CD4-positive, CD25-positive, alpha-beta regulatory T cell (primary cell): ENCODE data around the gene GMPR. TPM values are rescaled to one million over a fixed set of nuclear protein-coding genes. Genes with fewer than 3 reads are reported as not detected.

Source experiments
- ATAC-seq, 2 donors: fragments of 150-1000 bp; cut with Tn5 transposase; one replicate each; pipeline ENCODE4 v1.10.0; 2021; ENCODE audit warnings: low read depth in 2 of 2, moderate number of reproducible peaks in 2 of 2, moderate library complexity in 1 of 2
- DNase-seq, 3 donors: peaks; one replicate each; pipeline versions ENCODE4 v3.0.0 to v3.0.0-alpha.2; 2012 to 2022; ENCODE audit warnings: mixed read lengths in 1 of 3
- H3K27ac ChIP-seq: one replicate; pipeline ENCODE4 v1.7.0; 2013; ENCODE audit warnings: mild to moderate bottlenecking, low read length; ENCODE audit not compliant: insufficient read depth, poor library complexity, severe bottlenecking
- H3K27me3 ChIP-seq: one replicate; pipeline ENCODE4 v1.7.0; 2013; ENCODE audit warnings: low read length; ENCODE audit not compliant: control insufficient read depth, insufficient read depth
- H3K36me3 ChIP-seq: one replicate; pipeline ENCODE4 v1.7.0; 2013; ENCODE audit warnings: mild to moderate bottlenecking, low read length, moderate library complexity; ENCODE audit not compliant: control insufficient read depth, insufficient read depth
- H3K4me1 ChIP-seq: 2 replicates; pipeline ENCODE4 v1.7.0; 2013; ENCODE audit warnings: mild to moderate bottlenecking, low read length; ENCODE audit not compliant: insufficient read depth, control insufficient read depth, poor library complexity, severe bottlenecking
- H3K4me3 ChIP-seq: one replicate; pipeline ENCODE4 v1.7.0; 2013; ENCODE audit warnings: low read depth, mild to moderate bottlenecking, low read length, moderate library complexity
- H3K9me3 ChIP-seq, 2 experiments: 1 replicate in 1 of 2; 2 replicates in 1 of 2; pipeline ENCODE4 v1.7.0; 2013; ENCODE audit warnings: low read length in 2 of 2, mild to moderate bottlenecking in 1 of 2, moderate library complexity in 1 of 2; ENCODE audit not compliant: control insufficient read depth in 2 of 2
- H3K27ac Mint-ChIP-seq, 3 donors: one replicate each; pipeline ENCODE4 v1.8.0; 2020 to 2022; ENCODE audit warnings: mild to moderate bottlenecking in 3 of 3, mixed read lengths in 3 of 3, moderate library complexity in 2 of 3
- H3K27me3 Mint-ChIP-seq: one replicate; pipeline ENCODE4 v1.8.0; 2022; ENCODE audit warnings: mild to moderate bottlenecking, mixed read lengths
- H3K36me3 Mint-ChIP-seq: one replicate; pipeline ENCODE4 v1.8.0; 2020; ENCODE audit warnings: mixed read lengths
- H3K4me1 Mint-ChIP-seq, 4 donors: one replicate each; pipeline ENCODE4 v1.8.0; 2020 to 2022; ENCODE audit warnings: mixed read lengths in 4 of 4, mild to moderate bottlenecking in 1 of 4
- H3K4me3 Mint-ChIP-seq, 4 donors: one replicate each; pipeline ENCODE4 v1.8.0; 2020 to 2022; ENCODE audit warnings: mild to moderate bottlenecking in 4 of 4, mixed read lengths in 4 of 4, moderate library complexity in 3 of 4
- H3K9me3 Mint-ChIP-seq, 7 donors: one replicate each; pipeline ENCODE4 v1.8.0; 2020 to 2022; ENCODE audit warnings: mixed read lengths in 7 of 7, mild to moderate bottlenecking in 3 of 7, moderate library complexity in 2 of 7
- polyA plus RNA-seq, 4 donors: library from polyadenylated mRNA; unstranded; fragments of 300-500 nt; fragmentation: Illumina TruSeq; gene quantifications; one replicate each; pipeline ENCODE4 v1.2.3, GENCODE V29; 2021
- total RNA-seq: library from RNA; stranded (reverse); gene quantifications from one replicate; pipeline ENCODE4 v1.2.3, GENCODE V29; 2022

GMPR gene
- total and polyA plus RNA-seq, 5 donors from 2014 or later: 1.3 to 1.8 TPM; not detected in 3

GRCh38 chr6:16236009-16236501, 2.3 kb upstream of the GMPR start:
- no peaks in the 10 kb centered on the region for H3K9me3 Mint-ChIP-seq

GRCh38 chr6:16236631-16237199, 1.7 kb upstream of the GMPR start:
- H3K36me3 ChIP-seq: no peaks in the 10 kb centered on the region
- no peaks in the 10 kb centered on the region for H3K9me3 ChIP-seq
- H3K4me1 ChIP-seq: peaks cover 17% of the 10 kb centered on the region
- peaks cover 0 to 28% (median 15%) of the 10 kb centered on the region in 4 donors for H3K4me1 Mint-ChIP-seq
- H3K9me3 Mint-ChIP-seq: no peaks in the 10 kb centered on the region
- peak overlapping the region in 3 of 4 donors; percentile 26 to 71 (median 61) for H3K4me3 Mint-ChIP-seq
- peak in 1 of 3 donors; percentile 4 for DNase-seq
- H3K27ac Mint-ChIP-seq: no peak overlapping the region
- no peaks in the 10 kb centered on the region for H3K36me3 Mint-ChIP-seq
- H3K27me3 ChIP-seq: peaks cover 29% of the 10 kb centered on the region
- ATAC-seq: no peak
- H3K27me3 Mint-ChIP-seq: peaks cover 68% of the 10 kb centered on the region
- H3K4me3 ChIP-seq: peak overlapping the region; percentile 32
- H3K27ac ChIP-seq: no peak overlapping the region

More at GRCh38 chr6:16236009-16236501, 2.3 kb upstream of the GMPR start:
- Histone ChIP-seq H3K4me1 (peaks cover 17% of the 10 kb centered on the region), H3K9me3 (no peaks in the 10 kb centered on the region), H3K27ac (no peak overlapping the region), H3K4me3 (no peak overlapping the region), H3K36me3 (no peaks in the 10 kb centered on the region), H3K27me3 (peaks cover 25% of the 10 kb centered on the region)
- Mint-ChIP-seq H3K4me3 (peak overlapping the region in 2 of 4 donors; percentile 18 to 89), H3K27me3 (peaks cover 62% of the 10 kb centered on the region), H3K4me1 (peaks cover 0 to 28% (median 15%) of the 10 kb centered on the region in 4 donors), H3K36me3 (no peaks in the 10 kb centered on the region), H3K27ac (no peak overlapping the region)
- ATAC-seq: no peak
- no peak for DNase-seq

GRCh38 chr6:16237242-16237641, 1.1 kb upstream of the GMPR start:
- Histone ChIP-seq H3K27me3 (peaks cover 29% of the 10 kb centered on the region), H3K36me3 (no peaks in the 10 kb centered on the region), H3K4me3 (no peak overlapping the region), H3K9me3 (no peaks in the 10 kb centered on the region), H3K4me1 (peaks cover 17% of the 10 kb centered on the region), H3K27ac (no peak overlapping the region)
- no peak for DNase-seq
- Mint-ChIP-seq H3K9me3 (no peaks in the 10 kb centered on the region), H3K36me3 (no peaks in the 10 kb centered on the region), H3K4me3 (peak overlapping the region; percentile 26 to 71 (median 50)), H3K4me1 (peaks cover 0 to 28% (median 15%) of the 10 kb centered on the region in 4 donors), H3K27ac (no peak overlapping the region), H3K27me3 (peaks cover 69% of the 10 kb centered on the region)
- no peak for ATAC-seq

GRCh38 chr6:16238963-16239797, 793 bp downstream of the GMPR start:
- no peaks in the 10 kb centered on the region for H3K36me3 Mint-ChIP-seq
- Histone ChIP-seq H3K27me3 (peaks cover 29% of the 10 kb centered on the region), H3K36me3 (no peaks in the 10 kb centered on the region), H3K9me3 (no peaks in the 10 kb centered on the region), H3K27ac (no peak overlapping the region), H3K4me3 (peak overlapping the region; percentile 27), H3K4me1 (peaks cover 17% of the 10 kb centered on the region)
- peaks cover 60% of the 10 kb centered on the region for H3K27me3 Mint-ChIP-seq
- ATAC-seq (peak in 1 of 2 donors; percentile 15), DNase-seq (peak in 2 of 3 donors; percentile 5 to 31)
- peak overlapping the region in 2 of 3 donors; percentile 50 to 79 for H3K27ac Mint-ChIP-seq
- H3K4me1 Mint-ChIP-seq: peaks cover 0 to 28% (median 15%) of the 10 kb centered on the region in 4 donors
- peak overlapping the region; percentile 67 to 91 (median 88) for H3K4me3 Mint-ChIP-seq
- no peaks in the 10 kb centered on the region for H3K9me3 Mint-ChIP-seq

- H3K27ac ChIP-seq: no peak overlapping the region
- peaks cover 56% of the 10 kb centered on the region for H3K27me3 Mint-ChIP-seq
- no peak overlapping the region for H3K27ac Mint-ChIP-seq
- H3K9me3 ChIP-seq: no peaks in the 10 kb centered on the region
- peak overlapping the region in 1 of 4 donors; percentile 88 for H3K4me3 Mint-ChIP-seq
- H3K4me1 ChIP-seq: peaks cover 17% of the 10 kb centered on the region
- H3K4me3 ChIP-seq: no peak overlapping the region
- H3K4me1 Mint-ChIP-seq: peaks cover 0 to 28% (median 15%) of the 10 kb centered on the region in 4 donors
- ATAC-seq (no peak), DNase-seq (no peak)
- no peaks in the 10 kb centered on the region for H3K36me3 Mint-ChIP-seq
- H3K9me3 Mint-ChIP-seq: no peaks in the 10 kb centered on the region
- H3K27me3 ChIP-seq: peaks cover 29% of the 10 kb centered on the region
- H3K36me3 ChIP-seq: no peaks in the 10 kb centered on the region
These were observed 1.4 kb downstream of the GMPR start for GRCh38 chr6:16239798-16240123.

- Histone ChIP-seq H3K9me3 (no peaks in the 10 kb centered on the region), H3K36me3 (no peaks in the 10 kb centered on the region), H3K27me3 (peaks cover 23% of the 10 kb centered on the region), H3K27ac (no peak overlapping the region), H3K4me1 (peaks cover 17% of the 10 kb centered on the region), H3K4me3 (no peak overlapping the region)
- Mint-ChIP-seq H3K9me3 (no peaks in the 10 kb centered on the region), H3K27ac (no peak overlapping the region), H3K4me1 (peaks cover 0 to 28% (median 15%) of the 10 kb centered on the region in 4 donors), H3K4me3 (no peak overlapping the region), H3K36me3 (no peaks in the 10 kb centered on the region), H3K27me3 (peaks cover 50% of the 10 kb centered on the region)
- ATAC-seq: no peak
- no peak for DNase-seq
These were observed 2.4 kb downstream of the GMPR start for GRCh38 chr6:16240589-16241320.

GRCh38 chr6:16241321-16241689, 2.9 kb downstream of the GMPR start:
- Mint-ChIP-seq H3K27ac (no peak overlapping the region), H3K4me3 (no peak overlapping the region), H3K36me3 (no peaks in the 10 kb centered on the region), H3K9me3 (no peaks in the 10 kb centered on the region), H3K27me3 (peaks cover 44% of the 10 kb centered on the region), H3K4me1 (peaks cover 0 to 25% (median 13%) of the 10 kb centered on the region in 4 donors)
- H3K36me3 ChIP-seq: no peaks in the 10 kb centered on the region
- ATAC-seq (no peak), DNase-seq (no peak)
- H3K27ac ChIP-seq: no peak overlapping the region
- H3K27me3 ChIP-seq: peaks cover 19% of the 10 kb centered on the region
- peaks cover 17% of the 10 kb centered on the region for H3K4me1 ChIP-seq
- H3K4me3 ChIP-seq: no peak overlapping the region
- no peaks in the 10 kb centered on the region for H3K9me3 ChIP-seq
